SK-N-MC (cell line): ENCODE data around the gene DTYMK.

ENCODE experiments used
- DNase-seq: peaks from one replicate; pipeline ENCODE4 v3.0.0-alpha.2; 2011; ENCODE audit warnings: low read depth, low spot score
- H3K27ac ChIP-seq: fragments of 200-600 bp; sonication (generic); 2 replicates; pipeline ENCODE4 v1.5.1; 2016; ENCODE audit warnings: mixed run types
- H3K36me3 ChIP-seq: fragments of 200-600 bp; sonication (generic); 2 replicates; pipeline ENCODE4 v1.6.1; 2017; ENCODE audit warnings: antibody characterized with exemption, low read length, mixed read lengths; ENCODE audit not compliant: insufficient read depth
- H3K4me3 ChIP-seq: fragments of 200-600 bp; sonication (generic); 2 replicates; pipeline ENCODE4 v1.5.1; 2016
- H3K9ac ChIP-seq: fragments of 200-600 bp; sonication (generic); 2 replicates; pipeline ENCODE4 v1.8.0; 2017; ENCODE audit warnings: mixed run types, mixed read lengths; ENCODE audit not compliant: insufficient read length
- H3K9me3 ChIP-seq: fragments of 200-600 bp; sonication (generic); 2 replicates; pipeline ENCODE4 v1.6.1; 2017; ENCODE audit warnings: low read depth, mild to moderate bottlenecking, antibody characterized with exemption, low read length, moderate library complexity, mixed read lengths
- EZH2 ChIP-seq: fragments of 200-600 bp; sonication (generic); IDR thresholded peaks from one replicate; pipeline ENCODE4 v1.6.1; 2017; ENCODE audit warnings: antibody characterized with exemption
- FOXP2 ChIP-seq: optimal IDR thresholded peaks from 2 replicates; pipeline ENCODE3; 2011; ENCODE audit warnings: mild to moderate bottlenecking, moderate library complexity; ENCODE audit not compliant: insufficient read depth; ENCODE audit errors: extremely low read length, control extremely low read depth
- POLR2AphosphoS5 ChIP-seq: IDR thresholded peaks from 2 replicates; pipeline ENCODE4 v1.6.1; 2012; ENCODE audit warnings: mild to moderate bottlenecking, low read depth, low read length, borderline replicate concordance

Gene DTYMK

GRCh38 chr2:241720099-241720498 is 33.5 kb upstream of the DTYMK start:
- Histone ChIP-seq H3K36me3 (peaks cover 74% of the 10 kb centered on the region), H3K4me3 (no peak overlapping the region), H3K27ac (no peak overlapping the region), H3K9me3 (peaks cover 7% of the 10 kb centered on the region; the same call in 1 of the 2 replicates), H3K9ac (no peak overlapping the region)
- no peak for DNase-seq
- no peak for TF ChIP-seq FOXP2
- TF ChIP-seq EZH2 = no peak
- TF ChIP-seq POLR2AphosphoS5 = no peak

- TF ChIP-seq FOXP2 = no peak
- no peak for TF ChIP-seq POLR2AphosphoS5
- no peak for TF ChIP-seq EZH2
- Histone ChIP-seq H3K36me3 (peaks cover 81% of the 10 kb centered on the region), H3K27ac (no peak overlapping the region)
Measured at GRCh38 chr2:241719093-241719492, 32.5 kb upstream of the DTYMK start.

GRCh38 chr2:241708879-241709278 is 22.3 kb upstream of the DTYMK start:
- peaks cover 77% of the 10 kb centered on the region for H3K36me3 ChIP-seq

More at GRCh38 chr2:241719093-241719492, 32.5 kb upstream of the DTYMK start:
- Histone ChIP-seq H3K4me3 (no peak overlapping the region), H3K9ac (no peak overlapping the region), H3K9me3 (peaks cover 7% of the 10 kb centered on the region; the same call in 1 of the 2 replicates)
- no peak for DNase-seq

GRCh38 chr2:241706537-241706936 is 19.9 kb upstream of the DTYMK start:
- Histone ChIP-seq H3K9me3 (no peaks in the 10 kb centered on the region), H3K4me3 (no peak overlapping the region), H3K27ac (no peak overlapping the region), H3K9ac (no peak overlapping the region), H3K36me3 (peaks cover 59% of the 10 kb centered on the region)
- TF ChIP-seq FOXP2 = no peak
- no peak for TF ChIP-seq EZH2
- no peak for TF ChIP-seq POLR2AphosphoS5
- DNase-seq = no peak

More at GRCh38 chr2:241708879-241709278, 22.3 kb upstream of the DTYMK start:
- no peak for TF ChIP-seq POLR2AphosphoS5
- TF ChIP-seq EZH2 = no peak
- no peak for TF ChIP-seq FOXP2
- Histone ChIP-seq H3K27ac (no peak overlapping the region), H3K9ac (no peak overlapping the region), H3K4me3 (no peak overlapping the region), H3K9me3 (no peaks in the 10 kb centered on the region)
- DNase-seq = no peak

- no peaks in the 10 kb centered on the region for H3K9me3 ChIP-seq
- TF ChIP-seq EZH2 = no peak
- peak overlapping the region; percentile 92 for H3K4me3 ChIP-seq
- no peak overlapping the region for H3K27ac ChIP-seq
- no peak for DNase-seq
- peaks cover 35% of the 10 kb centered on the region for H3K36me3 ChIP-seq
- peak overlapping the region; percentile 65 for H3K9ac ChIP-seq
Measured at GRCh38 chr2:241703032-241703604, 16.5 kb upstream of the DTYMK start.

GRCh38 chr2:241702155-241703031 is 15.8 kb upstream of the DTYMK start:
- Histone ChIP-seq H3K9me3 (no peaks in the 10 kb centered on the region), H3K27ac (peak overlapping the region; percentile 87; the same call in 1 of the 2 replicates), H3K4me3 (peak overlapping the region; percentile 94), H3K9ac (peak overlapping the region; percentile 95), H3K36me3 (peaks cover 30% of the 10 kb centered on the region)
- TF ChIP-seq EZH2 = no peak
- TF ChIP-seq FOXP2 = no peak
- no peak for TF ChIP-seq POLR2AphosphoS5
- DNase-seq = no peak

GRCh38 chr2:241701399-241702154 is 15.0 kb upstream of the DTYMK start, which contains the start of gene ING5:
ING5 (plus strand) TSS chr2:241702039; CDS start chr2:241702066, 27 bp downstream.
- no peak for TF ChIP-seq FOXP2
- TF ChIP-seq POLR2AphosphoS5 = peak; percentile 78
- no peak for TF ChIP-seq EZH2
- peaks cover 21% of the 10 kb centered on the region for H3K36me3 ChIP-seq
- H3K9ac ChIP-seq = peak within 1 kb of the TSS; percentile 95
- DNase-seq = no peak
- peak within 1 kb of the TSS; percentile 87 for H3K27ac ChIP-seq
- peak within 1 kb of the TSS; percentile 94 for H3K4me3 ChIP-seq
- H3K9me3 ChIP-seq = no peaks in the 10 kb centered on the region

GRCh38 chr2:241701149-241701398 is 14.5 kb upstream of the DTYMK start:
- H3K9ac ChIP-seq = peak overlapping the region; percentile 95
- H3K36me3 ChIP-seq = peaks cover 16% of the 10 kb centered on the region
- H3K9me3 ChIP-seq = no peaks in the 10 kb centered on the region
- DNase-seq = no peak
- TF ChIP-seq POLR2AphosphoS5 (no peak), FOXP2 (no peak), EZH2 (no peak)
- H3K4me3 ChIP-seq = peak overlapping the region; percentile 94
- H3K27ac ChIP-seq = peak overlapping the region; percentile 87; the same call in 1 of the 2 replicates
